Measurements from ENCODE around the gene PTGES2.

DNA sequence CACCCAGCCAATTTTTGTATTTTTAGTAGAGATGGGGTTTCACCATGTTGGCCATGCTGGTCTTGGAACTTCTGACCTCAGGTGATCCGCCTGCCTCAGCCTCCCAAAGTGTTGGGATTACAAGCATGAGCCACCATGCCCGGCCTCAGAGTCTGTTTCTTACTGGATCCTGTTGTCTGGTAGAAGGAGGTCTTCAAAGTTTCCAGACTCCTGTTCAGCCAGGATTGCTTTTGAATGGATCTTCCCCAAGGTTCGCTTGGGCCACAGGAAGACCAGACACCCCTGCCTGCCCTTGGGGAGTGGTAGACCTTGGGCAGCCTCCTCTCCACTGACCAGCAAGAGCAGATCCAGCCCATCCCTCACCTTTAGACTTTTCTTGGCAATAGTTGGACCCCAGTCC, 14.1 kb upstream of the PTGES2 start:
- no peak for TF ChIP-seq RAD21 (conservative IDR thresholded peaks at IDR 0.05)
- TF ChIP-seq, protein P1, sequence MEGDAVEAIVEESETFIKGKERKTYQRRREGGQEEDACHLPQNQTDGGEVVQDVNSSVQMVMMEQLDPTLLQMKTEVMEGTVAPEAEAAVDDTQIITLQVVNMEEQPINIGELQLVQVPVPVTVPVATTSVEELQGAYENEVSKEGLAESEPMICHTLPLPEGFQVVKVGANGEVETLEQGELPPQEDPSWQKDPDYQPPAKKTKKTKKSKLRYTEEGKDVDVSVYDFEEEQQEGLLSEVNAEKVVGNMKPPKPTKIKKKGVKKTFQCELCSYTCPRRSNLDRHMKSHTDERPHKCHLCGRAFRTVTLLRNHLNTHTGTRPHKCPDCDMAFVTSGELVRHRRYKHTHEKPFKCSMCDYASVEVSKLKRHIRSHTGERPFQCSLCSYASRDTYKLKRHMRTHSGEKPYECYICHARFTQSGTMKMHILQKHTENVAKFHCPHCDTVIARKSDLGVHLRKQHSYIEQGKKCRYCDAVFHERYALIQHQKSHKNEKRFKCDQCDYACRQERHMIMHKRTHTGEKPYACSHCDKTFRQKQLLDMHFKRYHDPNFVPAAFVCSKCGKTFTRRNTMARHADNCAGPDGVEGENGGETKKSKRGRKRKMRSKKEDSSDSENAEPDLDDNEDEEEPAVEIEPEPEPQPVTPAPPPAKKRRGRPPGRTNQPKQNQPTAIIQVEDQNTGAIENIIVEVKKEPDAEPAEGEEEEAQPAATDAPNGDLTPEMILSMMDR (IDR thresholded peaks at IDR 0.05; ENCODE audit: poor library complexity, severe bottlenecking): no peak
- no peak for TF ChIP-seq POLR2AphosphoS5 (IDR thresholded peaks at IDR 0.05)
- no peak for TF ChIP-seq EZH2 (IDR thresholded peaks at IDR 0.05; ENCODE audit: borderline replicate concordance, insufficient read depth, low read length, poor library complexity, severe bottlenecking)
- TF ChIP-seq EP300 (conservative IDR thresholded peaks at IDR 0.05; ENCODE audit: poor library complexity, severe bottlenecking): no peak
- no peak for TF ChIP-seq SMC3 (conservative IDR thresholded peaks at IDR 0.05; ENCODE audit: poor library complexity)
- no peak for TF ChIP-seq MXI1 (conservative IDR thresholded peaks at IDR 0.05; ENCODE audit: poor library complexity, severe bottlenecking)

All from neural cell (in vitro differentiated cells).